SK-N-SH (cell line): Measurements from ENCODE around the gene PROM1. TPM values are rescaled to one million over a fixed set of nuclear protein-coding genes. Genes with fewer than 3 reads are reported as not detected.

Experiments
- CTCF ChIA-PET: fragments of 300-600, 350-600 bp; formaldehyde crosslinking; extraction: SDS; loops from one replicate; lab custom pipeline; 2021; lab: Yijun Ruan, JAX
- POLR2A ChIA-PET: fragments of 350-600 bp; sonication (Branson Sonifier 250); formaldehyde crosslinking; extraction: SDS; loops from one replicate; lab custom pipeline; 2020; ENCODE audit warnings: antibody characterized with exemption, inconsistent platforms; lab: Yijun Ruan, JAX
- DNase-seq: peaks from one replicate; pipeline ENCODE4 v3.0.0; 2012
- H2AFZ ChIP-seq: fragments of 200-600 bp; sonication (generic); 2 replicates; pipeline ENCODE4 v1.8.1; 2016; ENCODE audit warnings: antibody characterized with exemption, mild to moderate bottlenecking, low read depth
- H3F3A ChIP-seq: fragments of 200-600 bp; sonication (generic); replicated peaks from 2 replicates; pipeline ENCODE3; 2016; ENCODE audit warnings: antibody characterized with exemption, mild to moderate bottlenecking; ENCODE audit not compliant: insufficient read depth
- H3K27ac ChIP-seq, 2 experiments: fragments of 200-500 bp in 1 of 2; fragments of 200-600 bp in 1 of 2; sonication (Bioruptor generic) in 1 of 2; sonication (generic), shearing (Covaris generic) in 1 of 2; 2 replicates each; pipeline versions ENCODE4 v1.5.1 to v1.6.1; 2014 to 2016; ENCODE audit warnings: low read depth in 2 of 2, inconsistent platforms in 1 of 2, low read length in 1 of 2, mild to moderate bottlenecking in 1 of 2, mixed read lengths in 1 of 2
- H3K27me3 ChIP-seq: fragments of 200-600 bp; sonication (generic), shearing (Covaris generic); 2 replicates; pipeline ENCODE4 v1.6.1; 2016; ENCODE audit warnings: mixed run types; ENCODE audit not compliant: insufficient read depth
- H3K36me3 ChIP-seq, 2 experiments: fragments of 200-500 bp in 1 of 2; fragments of 200-600 bp in 1 of 2; sonication (Bioruptor generic) in 1 of 2; sonication (generic) in 1 of 2; replicated peaks in 1 of 2; 2 replicates each; pipeline versions ENCODE3 to v1.5.1; 2014 to 2016; ENCODE audit warnings: low read length in 1 of 2, mild to moderate bottlenecking in 1 of 2; ENCODE audit not compliant: insufficient read depth in 2 of 2, control insufficient read depth in 1 of 2
- H3K4me1 ChIP-seq, 2 experiments: fragments of 200-500 bp in 1 of 2; fragments of 200-600 bp in 1 of 2; sonication (Bioruptor generic) in 1 of 2; sonication (generic), shearing (Covaris generic) in 1 of 2; 2 replicates each; pipeline versions ENCODE4 v1.5.1 to v1.6.1; 2014 to 2016; ENCODE audit warnings: low read depth in 1 of 2, low read length in 1 of 2, mixed run types in 1 of 2; ENCODE audit not compliant: insufficient read depth in 2 of 2, control insufficient read depth in 1 of 2
- H3K4me2 ChIP-seq: fragments of 200-600 bp; sonication (generic), shearing (Covaris generic); 2 replicates; pipeline ENCODE4 v1.6.1; 2017; ENCODE audit warnings: mixed run types
- H3K4me3 ChIP-seq, 2 experiments: fragments of 200-500 bp in 1 of 2; fragments of 200-600 bp in 1 of 2; sonication (Bioruptor generic) in 1 of 2; sonication (generic), shearing (Covaris generic) in 1 of 2; 2 replicates each; pipeline versions ENCODE4 v1.5.1 to v1.8.1; 2014 to 2016; ENCODE audit warnings: low read depth in 2 of 2, inconsistent platforms in 1 of 2, low read length in 1 of 2, mild to moderate bottlenecking in 1 of 2, mixed read lengths in 1 of 2, moderate library complexity in 1 of 2
- H3K79me2 ChIP-seq: fragments of 200-600 bp; sonication (generic); 2 replicates; pipeline ENCODE4 v1.8.1; 2017; ENCODE audit warnings: mild to moderate bottlenecking; ENCODE audit not compliant: insufficient read depth
- H3K9ac ChIP-seq: fragments of 200-600 bp; sonication (generic); 2 replicates; pipeline ENCODE4 v1.6.1; 2017; ENCODE audit warnings: mixed run types
- H3K9me2 ChIP-seq: fragments of 200-600 bp; sonication (generic); 2 replicates; pipeline ENCODE4 v1.6.1; 2017; ENCODE audit warnings: mixed run types
- H3K9me3 ChIP-seq: fragments of 200-600 bp; sonication (generic); 2 replicates; pipeline ENCODE4 v1.6.1; 2017; ENCODE audit warnings: mixed run types, mild to moderate bottlenecking, moderate library complexity
- H4K20me1 ChIP-seq: fragments of 200-600 bp; sonication (generic); 2 replicates; pipeline ENCODE4 v1.6.1; 2017; ENCODE audit warnings: mild to moderate bottlenecking, mixed run types; ENCODE audit not compliant: insufficient read depth
- CHD2 ChIP-seq: fragments of 150-350 bp; IDR thresholded peaks from 2 replicates; pipeline ENCODE4 v1.6.1; 2018; ENCODE audit warnings: low read length; ENCODE audit not compliant: partially characterized antibody
- EP300 ChIP-seq, 2 experiments: IDR thresholded peaks; 2 replicates each; pipeline versions ENCODE4 v1.4.0 to v1.6.1; 2012; ENCODE audit warnings: borderline replicate concordance in 1 of 2, low read depth in 1 of 2, low read length in 1 of 2
- FOXM1 ChIP-seq: IDR thresholded peaks from 2 replicates; pipeline ENCODE4 v1.4.0; 2012; ENCODE audit warnings: low read depth, mild to moderate bottlenecking
- JUND ChIP-seq: IDR thresholded peaks from 2 replicates; pipeline ENCODE4 v1.4.0; 2012
- NFIC ChIP-seq: IDR thresholded peaks from 2 replicates; pipeline ENCODE4 v1.4.0; 2012; ENCODE audit warnings: borderline replicate concordance
- RAD21 ChIP-seq: IDR thresholded peaks from 2 replicates; pipeline ENCODE4 v1.6.1; 2012; ENCODE audit warnings: mild to moderate bottlenecking, low read length
- RXRA ChIP-seq: IDR thresholded peaks from 2 replicates; pipeline ENCODE4 v1.4.0; 2012; ENCODE audit warnings: low read depth, mild to moderate bottlenecking, borderline replicate concordance
- SIN3A ChIP-seq: IDR thresholded peaks from 2 replicates; pipeline ENCODE4 v1.6.1; 2012; ENCODE audit warnings: low read depth, mild to moderate bottlenecking, low read length, moderate library complexity, borderline replicate concordance
- WGBS: methylation state at CpG from one replicate; pipeline ENCODE4 v1.1.6; 2017; ENCODE audit warnings: low lambda C conversion rate; 5-methylcytosine and 5-hydroxymethylcytosine counted together
- polyA plus RNA-seq, 3 experiments: library from polyadenylated mRNA; depleted of rRNA; stranded (reverse); fragments of >200 nt; gene quantifications; 2 replicates each; pipeline ENCODE4 v1.2.3, GENCODE V29; 2012
- TF ChIP-seq, protein P1 (sequence below): IDR thresholded peaks from 2 replicates; pipeline ENCODE4 v1.4.0; 2012; ENCODE audit warnings: low read depth
- TF ChIP-seq, protein P2 (sequence below): IDR thresholded peaks from 2 replicates; pipeline ENCODE4 v1.6.1; 2012; ENCODE audit warnings: mild to moderate bottlenecking, low read depth, low read length, moderate library complexity
- TF ChIP-seq, protein P3 (sequence below): fragments of 150-350 bp; IDR thresholded peaks from 2 replicates; pipeline ENCODE4 v1.6.1; 2016; ENCODE audit warnings: mild to moderate bottlenecking, low read depth, low read length

The PROM1 gene
- polyA plus RNA-seq, 1 of the 3 experiments (the other 2 are of a cell fraction), result not detected

DNA sequence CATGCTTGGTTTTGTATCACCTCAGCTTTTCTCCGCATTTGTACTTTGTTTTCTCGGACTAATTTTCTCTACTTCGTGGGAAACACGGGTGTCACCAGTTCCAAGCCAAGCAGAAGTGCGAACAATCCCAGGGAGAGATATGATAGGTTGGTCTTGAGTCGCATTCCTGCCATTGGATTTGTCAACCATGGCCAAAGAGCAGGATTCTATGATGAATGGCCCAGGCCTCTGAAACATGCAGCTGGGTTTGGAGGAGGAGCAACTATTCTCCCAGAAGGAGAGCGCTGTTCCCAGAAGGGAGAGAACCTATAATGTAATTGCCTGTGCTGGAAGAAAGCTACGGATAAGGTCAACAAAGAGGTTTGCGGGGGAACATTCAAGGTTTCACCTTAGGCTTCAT is 135.0 kb downstream of the PROM1 start:
- no peak overlapping the region for H3K9ac ChIP-seq
- H3K9me2 ChIP-seq, result no peaks in the 10 kb centered on the region
- no peak overlapping the region for H3K27ac ChIP-seq
- no peaks in the 10 kb centered on the region for H4K20me1 ChIP-seq
- H3K79me2 ChIP-seq, result no peaks in the 10 kb centered on the region
- no peak overlapping the region for H3K4me2 ChIP-seq
- H3K27me3 ChIP-seq, result no peaks in the 10 kb centered on the region
- DNase-seq, result no peak
- no peaks in the 10 kb centered on the region for H3K36me3 ChIP-seq
- TF ChIP-seq FOXM1, result no peak
- no peaks in the 10 kb centered on the region for H3K4me1 ChIP-seq
- ChIA-PET CTCF (interaction anchor here (0.5 to 2.8 kb wide), 4 partner anchors 53 to 394 kb away, joined by 3 to 18 read pairs (median 4); no protein-coding TSS in a partner anchor), POLR2A (no interaction called here)
- H3K9me3 ChIP-seq, result no peaks in the 10 kb centered on the region
- H3F3A ChIP-seq, result no peaks in the 10 kb centered on the region
- 84% methylated on average over 9 of the region's 9 CpGs for WGBS
- H3K4me3 ChIP-seq, result no peak overlapping the region
- no peak overlapping the region for H2AFZ ChIP-seq

DNA sequence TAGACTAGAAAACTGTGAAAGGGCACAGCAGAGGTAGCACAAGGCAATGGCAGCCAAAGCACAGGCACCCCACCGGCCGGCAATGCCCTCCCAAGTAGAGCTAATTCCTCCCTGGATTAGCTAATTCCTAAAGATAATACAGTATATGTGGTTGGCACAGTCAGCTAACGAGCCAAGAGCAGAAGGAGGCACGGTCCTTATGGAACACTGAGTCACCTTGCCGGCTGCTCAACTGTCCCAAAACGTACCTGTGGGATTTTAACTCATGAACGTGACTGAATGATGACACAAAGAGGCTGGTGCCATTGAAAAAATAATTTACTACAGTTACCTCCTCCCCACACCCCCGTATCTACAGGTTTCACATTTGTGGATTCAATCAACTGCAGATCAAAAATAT is 136.1 kb downstream of the PROM1 start:
- TF ChIP-seq EP300 (IDR thresholded peaks at IDR 0.05; ENCODE audit: borderline replicate concordance in 1 of 2, low read depth in 1 of 2, low read length in 1 of 2) (no peak), SIN3A (no peak), JUND (no peak), RXRA (no peak), CHD2 (no peak)
- TF ChIP-seq, all 33 proteins: peak for 0
- no peak overlapping the region for H2AFZ ChIP-seq
- no peaks in the 10 kb centered on the region for H3K9me2 ChIP-seq
- no peaks in the 10 kb centered on the region for H4K20me1 ChIP-seq
- CTCF ChIA-PET, result no interaction called here
- no peaks in the 10 kb centered on the region for H3K36me3 ChIP-seq
- DNase-seq, result no peak
- H3K27me3 ChIP-seq, result no peaks in the 10 kb centered on the region
- no peak overlapping the region for H3K4me3 ChIP-seq
- no peak overlapping the region for H3K4me2 ChIP-seq
- no peaks in the 10 kb centered on the region for H3K4me1 ChIP-seq
- no peak overlapping the region for H3K27ac ChIP-seq
- no peak overlapping the region for H3K9ac ChIP-seq
- POLR2A ChIA-PET, result no interaction called here
- 70% methylated on average over 8 of the region's 8 CpGs for WGBS
- no peaks in the 10 kb centered on the region for H3K9me3 ChIP-seq
- H3F3A ChIP-seq, result no peaks in the 10 kb centered on the region
- no peaks in the 10 kb centered on the region for H3K79me2 ChIP-seq

DNA sequence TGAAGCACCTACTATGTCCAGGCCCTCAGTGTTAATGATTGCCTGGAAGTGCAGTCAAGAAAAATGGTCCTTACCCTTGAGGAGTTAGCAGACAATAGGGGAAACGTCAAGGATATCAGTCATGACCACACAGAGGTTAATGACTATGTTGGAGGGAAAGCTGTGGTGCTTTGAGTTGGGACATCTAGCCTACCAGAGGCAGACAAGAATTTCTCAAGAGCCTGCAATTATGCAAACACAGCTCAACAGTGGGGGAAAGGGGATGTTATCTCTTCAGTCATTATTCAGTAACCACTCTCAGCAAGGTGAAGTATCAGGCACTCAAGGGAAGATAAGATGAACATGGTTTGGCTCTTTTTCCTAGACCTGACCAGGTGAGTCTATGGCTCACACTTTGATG is 138.3 kb downstream of the PROM1 start:
- no peak for DNase-seq
- Histone ChIP-seq H3K27me3 (no peaks in the 10 kb centered on the region), H3F3A (no peaks in the 10 kb centered on the region), H3K36me3 (no peaks in the 10 kb centered on the region), H3K79me2 (no peaks in the 10 kb centered on the region), H3K9me3 (no peaks in the 10 kb centered on the region), H3K9ac (no peak overlapping the region), H3K27ac (no peak overlapping the region), H3K4me1 (no peaks in the 10 kb centered on the region), H3K4me3 (no peak overlapping the region), H3K4me2 (no peak overlapping the region), H4K20me1 (no peaks in the 10 kb centered on the region), H3K9me2 (no peaks in the 10 kb centered on the region), H2AFZ (no peak overlapping the region)
- WGBS, result 40% methylated on average over 1 of the region's 1 CpG
- TF ChIP-seq, protein P1, sequence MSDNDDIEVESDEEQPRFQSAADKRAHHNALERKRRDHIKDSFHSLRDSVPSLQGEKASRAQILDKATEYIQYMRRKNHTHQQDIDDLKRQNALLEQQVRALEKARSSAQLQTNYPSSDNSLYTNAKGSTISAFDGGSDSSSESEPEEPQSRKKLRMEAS, result no peak
- no peak for TF ChIP-seq RAD21
- TF ChIP-seq FOXM1, result no peak
- TF ChIP-seq, protein P2, sequence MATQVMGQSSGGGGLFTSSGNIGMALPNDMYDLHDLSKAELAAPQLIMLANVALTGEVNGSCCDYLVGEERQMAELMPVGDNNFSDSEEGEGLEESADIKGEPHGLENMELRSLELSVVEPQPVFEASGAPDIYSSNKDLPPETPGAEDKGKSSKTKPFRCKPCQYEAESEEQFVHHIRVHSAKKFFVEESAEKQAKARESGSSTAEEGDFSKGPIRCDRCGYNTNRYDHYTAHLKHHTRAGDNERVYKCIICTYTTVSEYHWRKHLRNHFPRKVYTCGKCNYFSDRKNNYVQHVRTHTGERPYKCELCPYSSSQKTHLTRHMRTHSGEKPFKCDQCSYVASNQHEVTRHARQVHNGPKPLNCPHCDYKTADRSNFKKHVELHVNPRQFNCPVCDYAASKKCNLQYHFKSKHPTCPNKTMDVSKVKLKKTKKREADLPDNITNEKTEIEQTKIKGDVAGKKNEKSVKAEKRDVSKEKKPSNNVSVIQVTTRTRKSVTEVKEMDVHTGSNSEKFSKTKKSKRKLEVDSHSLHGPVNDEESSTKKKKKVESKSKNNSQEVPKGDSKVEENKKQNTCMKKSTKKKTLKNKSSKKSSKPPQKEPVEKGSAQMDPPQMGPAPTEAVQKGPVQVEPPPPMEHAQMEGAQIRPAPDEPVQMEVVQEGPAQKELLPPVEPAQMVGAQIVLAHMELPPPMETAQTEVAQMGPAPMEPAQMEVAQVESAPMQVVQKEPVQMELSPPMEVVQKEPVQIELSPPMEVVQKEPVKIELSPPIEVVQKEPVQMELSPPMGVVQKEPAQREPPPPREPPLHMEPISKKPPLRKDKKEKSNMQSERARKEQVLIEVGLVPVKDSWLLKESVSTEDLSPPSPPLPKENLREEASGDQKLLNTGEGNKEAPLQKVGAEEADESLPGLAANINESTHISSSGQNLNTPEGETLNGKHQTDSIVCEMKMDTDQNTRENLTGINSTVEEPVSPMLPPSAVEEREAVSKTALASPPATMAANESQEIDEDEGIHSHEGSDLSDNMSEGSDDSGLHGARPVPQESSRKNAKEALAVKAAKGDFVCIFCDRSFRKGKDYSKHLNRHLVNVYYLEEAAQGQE, result no peak
- no peak for TF ChIP-seq SIN3A
- TF ChIP-seq NFIC, result no peak
- TF ChIP-seq, protein P3, sequence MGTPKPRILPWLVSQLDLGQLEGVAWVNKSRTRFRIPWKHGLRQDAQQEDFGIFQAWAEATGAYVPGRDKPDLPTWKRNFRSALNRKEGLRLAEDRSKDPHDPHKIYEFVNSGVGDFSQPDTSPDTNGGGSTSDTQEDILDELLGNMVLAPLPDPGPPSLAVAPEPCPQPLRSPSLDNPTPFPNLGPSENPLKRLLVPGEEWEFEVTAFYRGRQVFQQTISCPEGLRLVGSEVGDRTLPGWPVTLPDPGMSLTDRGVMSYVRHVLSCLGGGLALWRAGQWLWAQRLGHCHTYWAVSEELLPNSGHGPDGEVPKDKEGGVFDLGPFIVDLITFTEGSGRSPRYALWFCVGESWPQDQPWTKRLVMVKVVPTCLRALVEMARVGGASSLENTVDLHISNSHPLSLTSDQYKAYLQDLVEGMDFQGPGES, result no peak
- ChIA-PET POLR2A (no interaction called here), CTCF (interaction anchor here (0.9 to 3.4 kb wide), 4 partner anchors 10 to 63 kb away, joined by 3 to 14 read pairs (median 8); no protein-coding TSS in a partner anchor)
